Measurements from ENCODE around the gene SLC48A1.

Gene SLC48A1

DNA sequence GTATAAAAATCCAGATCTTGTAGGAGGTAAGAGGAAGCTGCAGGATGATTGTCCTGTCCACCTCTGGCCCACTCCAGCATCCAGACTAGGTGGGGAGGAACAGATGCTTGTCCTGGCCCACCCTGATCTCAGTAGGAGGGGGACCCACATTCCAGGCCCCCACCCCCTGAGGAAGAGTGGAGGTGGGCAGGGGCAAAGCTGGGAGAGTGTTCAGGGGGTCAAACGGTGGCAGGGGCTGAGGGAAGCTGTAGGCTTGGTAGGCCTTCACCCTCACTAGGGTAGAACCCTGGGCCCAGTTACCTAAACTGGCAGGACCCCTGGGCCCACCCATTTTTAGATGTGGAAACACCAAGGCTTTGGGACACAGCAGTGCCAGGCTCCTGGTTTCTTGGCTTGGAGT, 4.1 kb downstream of the SLC48A1 start:
- no peak for DNase-seq (ENCODE audit: low read depth in 2 of 2)

DNA sequence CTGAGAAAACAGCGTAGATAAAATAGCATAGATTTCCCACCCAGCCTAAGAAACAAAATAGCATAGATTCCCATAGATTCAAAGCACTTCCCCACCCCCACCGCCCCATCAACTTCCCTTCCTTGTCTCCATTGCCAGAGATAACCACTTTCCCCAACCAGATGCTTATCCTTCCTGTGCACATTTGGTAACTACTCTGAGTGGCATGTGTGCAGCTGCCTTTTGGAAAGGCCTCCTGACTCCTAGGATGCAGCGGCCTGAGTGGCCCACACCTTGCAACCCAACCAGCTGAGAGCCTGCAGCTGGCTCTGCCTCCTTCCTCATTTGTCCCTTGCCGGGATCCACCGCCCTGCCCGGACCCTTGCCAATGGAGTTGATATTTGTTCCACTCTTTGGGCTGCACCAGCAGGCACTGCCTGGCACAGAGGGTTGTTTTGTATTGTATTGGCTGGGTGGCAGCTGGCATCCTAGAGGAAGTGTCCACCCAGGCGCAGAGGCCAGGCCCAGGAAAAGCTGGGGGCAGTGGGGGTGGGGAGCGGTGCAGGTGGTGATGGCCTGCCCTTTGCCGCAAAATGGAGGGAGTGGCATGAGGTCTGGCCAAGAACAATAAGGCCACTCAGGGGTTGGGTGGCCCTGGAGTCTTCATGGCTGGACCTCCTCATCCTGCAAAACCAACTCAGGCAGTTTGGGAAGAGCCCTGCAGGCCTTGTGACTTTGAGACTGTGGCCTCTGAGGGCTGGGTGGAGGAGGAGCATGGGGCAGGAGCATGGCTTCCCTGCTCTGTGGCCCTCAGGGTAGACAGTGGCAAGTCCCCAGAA, 4.9 kb downstream of the SLC48A1 start:
- DNase-seq (ENCODE audit: low read depth in 2 of 2) = no peak

DNA sequence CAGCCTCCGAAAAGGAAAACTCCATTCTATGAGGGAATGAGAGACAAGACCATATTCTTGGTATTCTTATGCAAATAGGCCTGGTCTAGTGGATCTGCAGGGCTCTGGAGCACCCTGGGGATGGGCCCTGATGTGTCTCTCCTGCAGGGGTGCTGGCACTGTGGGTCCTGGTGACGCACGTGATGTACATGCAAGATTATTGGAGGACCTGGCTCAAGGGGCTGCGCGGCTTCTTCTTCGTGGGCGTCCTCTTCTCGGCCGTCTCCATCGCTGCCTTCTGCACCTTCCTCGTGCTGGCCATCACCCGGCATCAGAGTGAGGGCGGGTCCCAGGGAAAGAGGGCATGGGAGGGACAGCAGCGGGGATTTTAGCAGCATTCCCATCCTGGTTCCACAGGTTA, 5.8 kb downstream of the SLC48A1 start:
- no peak for DNase-seq (ENCODE audit: low read depth in 2 of 2)

DNA sequence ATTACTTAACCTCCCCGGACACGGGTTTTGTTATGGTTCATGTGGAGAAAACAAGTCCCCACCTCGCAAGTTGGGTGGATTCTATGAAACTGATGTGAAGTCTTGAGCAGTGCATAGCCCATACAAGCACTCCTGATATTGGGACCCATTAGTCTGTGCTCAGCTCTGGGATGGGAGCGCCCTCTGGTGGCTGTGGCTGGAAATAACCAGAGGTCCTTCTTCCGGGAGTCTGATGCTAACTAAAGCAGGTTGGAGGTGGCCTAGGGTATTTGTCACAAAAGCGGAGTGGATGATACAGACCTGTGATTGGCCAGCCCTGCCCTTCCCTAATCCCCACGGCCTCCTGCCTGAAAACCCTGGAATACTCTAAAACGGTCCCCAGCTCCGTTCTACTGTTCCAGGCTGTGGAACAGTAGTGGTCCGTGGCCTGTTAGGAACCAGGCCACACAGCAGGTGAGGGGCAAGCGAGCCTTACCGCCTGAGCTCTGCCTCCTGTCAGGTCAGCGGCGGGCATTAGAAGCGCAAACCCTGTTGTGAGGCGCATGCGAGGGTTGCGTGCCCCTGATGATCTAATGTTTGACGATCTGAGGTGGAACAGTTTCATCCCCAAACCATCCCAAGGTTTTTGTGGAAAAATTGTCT, 6.4 kb downstream of the SLC48A1 start:
- DNase-seq (ENCODE audit: low read depth in 2 of 2) = peak; percentile 82 to 92

DNA sequence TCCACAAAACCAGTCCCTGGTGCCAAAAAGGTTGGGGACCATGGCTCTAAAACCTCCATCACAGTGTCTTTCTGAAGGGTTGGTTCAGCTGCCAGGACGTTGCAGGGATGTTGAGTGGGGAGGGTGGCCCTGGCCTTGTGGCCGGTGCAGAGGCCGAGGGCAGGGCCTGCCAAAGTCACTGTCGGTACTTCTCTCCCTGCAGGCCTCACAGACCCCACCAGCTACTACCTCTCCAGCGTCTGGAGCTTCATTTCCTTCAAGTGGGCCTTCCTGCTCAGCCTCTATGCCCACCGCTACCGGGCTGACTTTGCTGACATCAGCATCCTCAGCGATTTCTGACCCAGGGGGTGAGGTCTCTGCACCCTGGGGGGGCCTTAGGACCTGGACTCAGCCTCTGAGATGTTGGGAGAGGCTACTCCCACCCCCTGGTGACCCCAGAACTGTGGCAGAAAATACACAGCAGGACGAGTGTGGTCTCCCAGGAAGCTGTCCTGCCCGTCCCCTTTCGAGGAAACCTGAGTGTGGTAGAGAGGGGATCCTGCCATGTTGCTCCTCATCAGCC, 7.0 kb downstream of the SLC48A1 start:
- no peak for DNase-seq (ENCODE audit: low read depth in 2 of 2)

DNA sequence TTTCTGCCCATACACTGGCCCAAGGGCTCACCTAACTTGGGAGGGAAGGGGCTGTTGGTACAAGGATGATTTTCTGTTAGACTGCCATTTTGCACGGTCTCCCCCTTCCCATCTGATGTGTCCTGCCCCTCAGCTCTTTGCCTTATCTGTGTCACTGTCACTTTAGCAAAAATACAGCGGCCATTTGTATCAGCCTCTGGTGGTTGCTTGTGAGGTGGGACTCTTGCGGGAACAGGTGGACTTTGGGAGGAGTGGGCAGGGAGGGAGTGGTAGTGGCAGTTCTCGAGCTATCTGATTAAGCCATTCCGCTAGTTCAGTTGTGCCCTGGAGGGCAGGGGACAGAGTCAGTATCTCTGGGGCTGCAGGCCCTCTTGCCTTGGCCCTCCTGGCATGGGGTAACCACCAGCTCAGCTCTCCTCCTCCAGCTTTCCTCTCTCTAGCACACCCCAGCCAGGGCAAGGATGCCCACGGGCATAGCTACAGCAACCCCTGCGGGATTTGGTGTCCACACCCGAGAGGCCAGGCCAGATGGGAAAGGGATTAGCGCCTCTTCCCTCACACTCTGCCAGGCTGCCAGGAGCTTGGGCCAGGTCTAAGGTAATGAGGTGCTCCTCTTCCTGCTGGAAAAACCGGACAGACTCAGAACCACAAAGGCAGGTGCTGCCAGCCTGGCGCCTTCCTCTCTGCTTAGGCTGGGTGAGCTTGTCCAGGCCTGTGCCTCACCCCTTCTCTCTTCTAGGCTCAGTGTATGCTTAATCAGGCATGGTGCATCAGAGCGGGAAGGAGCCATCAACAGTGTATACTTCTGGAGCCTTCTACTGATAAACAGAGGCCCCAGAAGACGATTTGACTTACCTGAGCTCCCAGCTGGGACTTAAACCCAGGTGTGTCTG, 8.7 kb downstream of the SLC48A1 start:
- DNase-seq (ENCODE audit: low read depth in 2 of 2) = no peak

DNA sequence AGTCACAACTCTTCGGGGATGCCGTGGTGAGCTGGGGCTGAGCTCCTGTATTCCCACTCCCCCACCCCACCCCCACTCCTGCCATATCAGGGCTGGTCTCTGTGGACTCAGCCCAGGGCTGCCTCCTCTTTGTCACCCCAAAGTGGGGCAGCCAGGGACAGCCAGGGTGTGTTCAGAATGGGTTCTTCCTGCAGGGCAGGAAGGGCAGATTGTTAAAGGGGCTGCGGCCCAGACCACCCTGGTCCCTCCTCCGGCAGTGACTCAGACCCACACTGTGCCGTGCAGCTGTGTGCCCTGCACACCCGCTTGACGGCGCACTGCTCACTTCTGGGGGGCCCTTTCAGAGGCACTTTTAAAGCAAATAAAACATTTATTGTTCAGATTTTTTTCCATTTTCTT, 9.3 kb downstream of the SLC48A1 start:
- DNase-seq (ENCODE audit: low read depth in 2 of 2) = no peak

DNA sequence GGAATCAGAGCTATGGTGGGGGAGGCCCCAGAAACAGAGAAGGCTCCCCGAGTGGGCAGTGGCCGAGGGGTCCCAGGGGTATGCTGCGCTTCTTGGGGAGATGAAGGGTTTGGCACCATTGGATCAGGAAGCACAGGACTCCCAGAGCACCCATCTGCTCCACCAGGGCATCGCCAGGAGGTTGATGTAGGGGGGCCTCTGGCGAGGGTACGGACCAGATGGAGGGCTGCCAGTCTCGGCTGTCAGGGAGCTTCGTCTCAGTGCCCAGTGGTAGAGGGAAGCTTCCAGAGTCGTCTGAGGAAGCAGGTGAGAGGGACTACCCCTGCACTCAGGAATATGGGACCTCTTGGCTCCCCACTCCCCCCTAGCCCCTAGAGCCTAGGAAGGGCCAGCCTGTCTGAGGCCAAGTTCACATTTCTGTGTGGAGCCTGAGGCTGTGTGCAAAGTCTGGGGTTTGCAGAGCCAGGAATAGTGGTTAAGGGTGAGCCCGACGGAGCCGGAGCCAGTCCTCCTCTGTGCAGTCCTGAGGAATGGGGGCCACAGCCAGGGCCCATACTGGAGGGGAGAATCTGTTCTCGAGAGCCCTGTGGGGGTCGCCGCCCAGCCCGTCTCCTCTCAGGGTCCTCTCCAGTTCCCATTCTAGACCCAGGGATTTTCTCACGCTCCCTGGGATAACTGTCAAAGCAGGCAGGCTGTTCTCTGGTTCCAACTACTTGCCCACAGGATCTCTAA, 10.2 kb downstream of the SLC48A1 start:
- DNase-seq (ENCODE audit: low read depth in 2 of 2) = no peak

DNA sequence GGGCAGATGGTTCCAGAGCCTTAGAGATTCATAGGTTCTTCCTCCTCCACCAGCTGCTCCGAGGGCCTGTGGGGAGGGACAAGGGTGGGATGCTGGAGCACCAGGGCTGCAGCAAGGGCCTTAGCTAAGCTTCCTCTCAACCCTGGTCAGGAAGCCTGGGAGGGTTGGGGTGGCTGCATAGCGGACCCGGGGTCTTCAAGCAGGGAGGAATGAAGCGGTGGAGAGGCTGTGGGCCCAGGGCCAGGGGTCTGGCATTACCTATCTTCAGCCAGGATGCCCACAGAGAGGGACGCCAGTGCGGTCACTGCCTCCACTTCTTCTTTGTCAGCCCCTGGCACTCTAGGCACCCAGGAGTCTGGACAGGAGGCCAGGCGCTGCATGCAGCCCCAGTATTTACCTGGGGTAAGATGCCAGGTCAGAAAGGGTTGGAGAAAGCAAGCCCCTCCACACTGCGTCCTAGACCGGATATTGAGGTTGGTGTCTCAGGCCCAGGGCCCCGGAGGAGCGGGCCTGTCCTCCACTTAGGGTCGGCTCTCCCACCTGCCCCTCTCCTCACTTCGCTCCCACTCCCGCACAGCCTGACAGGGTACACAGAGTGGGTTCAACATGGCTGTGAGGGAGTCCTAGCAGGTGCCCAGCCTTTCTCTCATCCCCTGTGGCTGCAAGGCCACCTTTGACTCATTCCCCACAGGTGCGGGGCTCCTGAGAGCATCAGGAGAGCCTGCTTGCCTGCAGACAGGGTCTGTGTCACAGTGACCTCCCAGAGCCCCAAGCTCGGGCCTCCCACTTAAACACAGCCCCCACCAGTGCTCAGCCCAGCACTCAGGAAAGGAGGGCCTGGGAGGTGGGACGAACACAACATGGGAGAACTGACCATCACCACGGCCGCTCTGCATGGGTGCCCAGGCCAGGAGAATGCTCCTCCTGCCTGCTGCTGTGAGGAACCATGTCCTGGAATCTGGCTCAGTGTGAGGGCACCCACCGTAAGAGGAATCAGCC, 11.1 kb downstream of the SLC48A1 start:
- DNase-seq (ENCODE audit: low read depth in 2 of 2) = no peak

DNA sequence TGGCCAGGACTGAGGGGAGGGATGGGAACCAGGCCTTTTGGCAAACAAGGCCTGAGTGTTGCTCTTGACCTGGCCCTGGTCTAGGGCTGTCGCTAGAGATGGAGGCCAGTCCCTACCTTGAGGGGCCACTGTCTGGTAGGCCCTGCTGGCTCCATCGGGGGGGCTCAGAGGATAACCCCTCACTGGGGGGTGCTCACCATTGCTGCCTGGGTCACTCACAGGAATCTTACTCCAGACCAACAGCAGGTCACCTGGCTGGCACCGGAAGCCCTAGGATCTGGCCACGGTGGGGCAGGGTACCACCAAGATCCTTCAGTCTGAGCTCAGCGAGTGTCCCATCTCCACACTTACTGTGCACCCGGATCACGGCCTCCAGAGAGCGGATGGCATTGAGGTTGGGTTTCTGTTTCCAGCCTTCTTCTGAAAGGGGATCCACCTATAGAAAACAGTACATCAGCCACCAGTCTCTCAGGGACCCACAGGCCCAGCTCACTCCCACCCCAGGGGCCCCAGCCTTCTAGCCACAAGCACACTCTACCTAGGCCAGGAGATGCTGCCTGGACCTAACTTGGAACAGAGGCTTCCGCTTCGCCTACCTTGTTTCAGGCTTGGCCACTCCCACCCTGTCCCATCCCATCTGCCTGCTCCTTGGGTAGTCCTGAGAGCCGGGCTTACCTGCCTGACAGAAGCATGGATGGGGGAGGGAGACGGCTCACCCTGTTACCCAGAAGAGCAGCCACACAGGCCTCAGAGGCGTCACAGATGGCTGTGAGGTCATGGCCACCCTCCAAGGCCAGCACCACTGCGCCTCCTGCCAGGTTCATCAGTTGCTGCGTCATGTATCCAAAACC, 12.2 kb downstream of the SLC48A1 start:
- no peak for DNase-seq (ENCODE audit: low read depth in 2 of 2)

DNA sequence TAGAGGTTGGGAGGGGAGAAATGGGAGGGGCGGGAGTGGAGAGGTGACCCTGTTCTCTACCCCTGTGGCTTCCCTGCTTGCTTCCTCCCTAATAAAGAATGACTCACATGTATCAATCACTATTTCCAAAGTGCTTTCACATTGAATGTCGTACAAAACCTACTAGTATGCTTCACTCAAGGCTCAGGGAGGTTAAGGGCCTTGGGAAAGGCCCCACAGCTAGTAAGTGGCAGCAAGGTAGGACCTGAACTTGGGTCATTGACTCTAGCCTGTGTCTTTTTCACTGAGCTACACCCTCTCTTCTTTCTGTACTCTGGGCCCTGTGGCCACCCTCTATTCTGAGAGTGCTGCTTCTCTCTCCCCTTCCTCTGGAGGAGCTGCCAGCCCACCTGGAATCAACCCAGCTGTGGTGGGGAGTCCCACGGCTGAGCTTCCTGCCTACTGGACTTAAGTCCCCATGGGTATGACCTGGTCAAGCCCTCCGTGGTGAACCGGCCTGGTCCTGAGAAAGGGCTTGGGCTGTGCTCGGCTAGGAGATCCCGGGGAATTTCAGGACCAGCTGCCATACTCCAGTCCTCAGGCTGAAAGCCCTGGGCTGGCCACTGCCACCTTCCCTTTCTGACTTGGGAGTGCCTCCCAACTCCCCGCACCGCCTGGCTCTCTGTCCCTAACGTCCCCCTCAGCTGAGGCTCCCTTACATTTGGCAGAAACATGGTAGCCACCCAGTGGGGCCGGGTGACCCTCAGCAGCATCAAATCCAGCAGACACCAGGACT, 13.0 kb downstream of the SLC48A1 start:
- DNase-seq (ENCODE audit: low read depth in 2 of 2) = no peak

DNA sequence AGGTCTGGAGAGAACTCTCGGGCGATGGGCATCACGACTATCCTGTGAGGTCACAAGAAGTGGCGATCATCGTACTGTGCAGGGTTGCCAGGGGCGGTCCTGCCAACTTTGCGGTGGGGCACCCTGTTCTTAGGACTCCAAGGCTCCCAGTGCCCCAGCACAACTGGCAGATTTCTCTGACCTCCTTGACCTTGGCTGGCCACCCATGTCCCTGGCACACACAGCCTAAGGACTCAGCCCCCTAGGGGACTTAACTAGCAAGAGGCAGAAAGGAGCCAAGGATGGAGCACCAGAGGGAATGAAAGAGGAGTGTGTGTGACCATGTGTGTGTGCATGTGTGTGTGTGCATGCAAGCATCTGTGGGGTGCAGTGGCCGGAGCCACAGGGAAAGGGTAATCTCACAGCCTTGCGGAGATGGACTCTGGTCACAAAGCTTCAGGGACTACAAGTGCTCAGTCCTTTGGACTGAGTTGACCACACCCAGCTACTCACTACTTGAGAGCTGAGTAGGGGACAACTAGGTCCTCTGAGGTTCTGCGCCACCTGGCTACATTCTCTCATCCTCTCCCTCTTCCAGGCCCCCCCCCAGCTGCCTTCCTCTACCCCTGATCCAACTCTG, 13.7 kb downstream of the SLC48A1 start:
- no peak for DNase-seq (ENCODE audit: low read depth in 2 of 2)

DNA sequence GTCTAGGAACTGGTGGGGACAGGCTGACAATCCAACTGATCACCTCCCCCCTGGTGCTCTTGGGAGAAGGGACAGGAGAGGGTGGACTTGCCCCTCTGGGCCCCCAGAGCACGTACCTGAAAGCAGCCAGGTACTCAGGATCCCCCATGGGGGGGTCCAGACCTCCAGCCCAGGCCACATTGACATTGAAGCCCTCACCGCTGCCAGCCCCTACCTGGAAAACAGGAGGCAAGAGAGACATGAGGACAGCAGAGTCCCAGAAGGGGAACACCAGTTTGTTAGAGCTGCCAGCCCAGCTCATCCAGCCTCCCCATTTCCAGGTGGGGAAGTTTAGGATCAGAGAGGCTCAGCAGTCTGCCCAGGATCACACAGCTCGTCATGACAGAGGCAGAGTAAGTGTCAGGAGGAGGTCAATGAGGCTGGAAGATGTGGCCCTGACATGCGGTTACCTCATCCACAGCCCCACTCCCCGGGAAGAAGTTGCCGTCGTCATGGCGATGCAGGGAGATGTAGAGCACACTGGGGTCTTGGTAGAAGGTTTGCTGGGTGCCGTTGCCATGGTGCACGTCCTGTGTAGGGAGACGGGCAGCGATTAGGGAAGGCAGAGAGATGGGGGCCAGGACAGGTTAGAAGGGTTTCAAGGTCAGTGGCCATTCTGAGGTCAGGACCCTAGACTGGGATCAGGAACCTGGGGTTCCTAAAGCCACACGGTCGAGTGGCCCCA, 14.7 kb downstream of the SLC48A1 start:
- no peak for DNase-seq (ENCODE audit: low read depth in 2 of 2)

DNA sequence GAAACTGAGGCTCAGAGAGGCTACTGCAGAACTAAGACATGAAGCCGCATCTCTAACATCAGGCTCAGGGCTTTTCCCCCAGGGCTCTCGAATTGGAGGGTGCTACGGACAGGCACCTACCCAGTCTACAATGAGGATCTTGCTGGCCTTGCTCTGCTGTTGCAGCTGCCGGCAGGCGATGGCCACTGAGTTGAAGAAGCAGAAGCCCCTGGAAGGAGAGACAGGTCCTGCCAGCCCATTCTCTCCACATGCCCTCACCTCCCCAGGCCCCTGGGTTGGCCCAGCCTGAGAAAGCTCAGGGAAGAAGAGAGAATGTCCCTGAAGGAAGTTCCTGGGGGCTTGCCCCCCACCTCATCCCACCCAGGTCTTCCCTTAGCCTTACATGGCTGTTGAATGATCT, 16.1 kb downstream of the SLC48A1 start:
- no peak for DNase-seq (ENCODE audit: low read depth in 2 of 2)

DNA sequence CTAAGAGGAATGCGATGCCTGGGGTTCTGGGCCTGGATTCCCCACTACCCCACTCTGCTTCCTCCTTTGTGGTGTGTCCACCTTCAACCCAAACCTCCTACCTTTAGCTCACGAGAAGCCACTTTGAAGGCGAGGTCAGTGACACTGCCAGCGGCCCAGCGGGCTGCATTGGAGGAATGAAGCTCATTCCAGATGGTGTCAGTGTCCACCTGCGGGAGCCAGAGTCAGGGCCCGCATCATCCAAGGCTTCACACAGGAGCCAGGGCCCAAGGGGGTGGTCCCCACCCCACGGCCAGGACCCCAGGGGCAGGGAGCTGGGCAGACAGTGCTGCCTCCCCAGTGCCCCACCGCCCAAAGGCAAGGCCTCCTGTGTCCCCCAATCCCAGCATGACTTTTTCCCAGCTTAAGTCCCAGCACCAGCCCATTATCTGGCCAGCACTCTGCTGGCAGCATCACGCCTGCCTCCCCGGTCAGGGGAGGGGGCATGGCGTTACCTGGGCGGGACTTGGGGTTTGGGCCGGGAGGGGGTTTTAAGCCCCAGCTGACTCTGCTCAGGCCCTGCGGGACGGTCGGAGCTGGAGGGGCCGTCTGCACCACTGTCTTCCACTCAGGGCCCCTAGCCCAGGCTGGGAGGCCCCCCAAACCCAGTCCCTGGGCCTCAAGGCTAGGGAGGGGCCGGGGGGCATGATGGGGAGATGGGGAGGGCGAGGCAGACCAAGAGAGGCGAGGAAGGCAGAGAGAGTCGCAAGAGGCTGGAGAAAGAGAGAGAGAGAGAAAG, 16.9 kb downstream of the SLC48A1 start:
- DNase-seq (ENCODE audit: low read depth in 2 of 2) = no peak

DNA sequence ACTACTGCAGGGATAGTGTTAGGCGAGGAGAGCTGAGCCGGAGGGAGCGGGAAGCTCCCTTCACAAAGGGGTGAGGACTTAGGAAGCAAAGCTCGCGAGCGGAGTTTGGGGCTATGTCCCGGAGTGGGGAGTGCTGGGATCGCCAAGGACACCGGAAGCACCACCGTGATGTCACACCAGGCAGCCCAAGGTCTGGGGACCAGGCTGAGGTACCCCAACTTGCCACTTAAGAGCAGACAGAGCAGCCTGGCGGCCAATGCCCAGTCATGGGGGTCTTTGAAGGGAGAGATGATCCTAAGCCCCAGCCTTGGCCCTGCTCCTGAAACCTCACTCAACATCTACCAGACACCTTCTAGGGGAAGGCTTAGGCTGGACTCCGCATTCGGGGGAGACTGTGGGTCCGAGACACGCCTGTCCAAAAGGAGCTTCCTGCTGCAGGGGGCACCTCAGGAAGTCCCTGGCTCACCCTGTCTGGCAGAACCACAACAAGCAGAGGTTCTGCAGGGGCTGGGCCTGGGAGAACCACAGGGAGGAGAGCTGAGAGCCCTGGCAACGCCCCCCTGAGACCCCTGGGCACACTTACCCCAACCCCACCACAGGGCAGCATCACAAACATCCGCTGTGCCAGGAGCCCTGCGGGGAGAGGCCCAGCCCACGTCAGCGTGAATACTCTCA, 17.8 kb downstream of the SLC48A1 start:
- DNase-seq (ENCODE audit: low read depth in 2 of 2) = no peak

Measured in stimulated activated CD4-positive, alpha-beta T cell treated with anti-CD3 and anti-CD28 coated beads, Interleukin-15, amount 100 ng/mL, for 48 hours (primary cell).